ENCODE data around the gene SPAG9. TPM values are rescaled to one million over a fixed set of nuclear protein-coding genes. Genes with fewer than 3 reads are reported as not detected.

SPAG9 gene
- total and polyA plus RNA-seq, 2 of the 8 experiments (the other 6 are each of a cell fraction or from before 2014, with no cell fraction given), result 9.8 to 63.8 TPM

- no peak for TF ChIP-seq RFX5 (IDR thresholded peaks at IDR 0.05; ENCODE audit: borderline replicate concordance, low read depth, low read length)
Observed at GRCh38 chr17:51119415-51120356, 982 bp downstream of the SPAG9 start (continued).

Data from H1 (cell line).